H9 (cell line): ENCODE results near the gene MTMR6. TPM values are rescaled to one million over a fixed set of nuclear protein-coding genes. Genes with fewer than 3 reads are reported as not detected.

Source experiments
- DNase-seq: peaks from one replicate; pipeline ENCODE4 v3.0.0-alpha.2; 2017
- H2AFZ ChIP-seq: one replicate; pipeline ENCODE4 v1.6.1; 2013; ENCODE audit warnings: mild to moderate bottlenecking, low read length, control low read depth, moderate library complexity
- H2AK5ac ChIP-seq: 2 replicates; pipeline ENCODE4 v1.6.1; 2013; ENCODE audit warnings: low read length, control low read depth, mixed read lengths; ENCODE audit not compliant: insufficient read length
- H2BK120ac ChIP-seq: one replicate; pipeline ENCODE4 v1.6.1; 2013; ENCODE audit warnings: low read depth, mild to moderate bottlenecking, low read length, control low read depth, inconsistent platforms; ENCODE audit not compliant: poor library complexity, severe bottlenecking
- H2BK12ac ChIP-seq: 2 replicates; pipeline ENCODE4 v1.6.1; 2013; ENCODE audit warnings: low read length, control low read depth, mixed read lengths, low read depth; ENCODE audit not compliant: insufficient read length
- H2BK15ac ChIP-seq: 2 replicates; pipeline ENCODE4 v1.6.1; 2013; ENCODE audit warnings: low read depth, low read length, control low read depth
- H2BK20ac ChIP-seq: one replicate; pipeline ENCODE4 v1.6.1; 2013; ENCODE audit warnings: low read depth, mild to moderate bottlenecking, low read length, control low read depth, inconsistent platforms; ENCODE audit not compliant: poor library complexity, severe bottlenecking
- H2BK5ac ChIP-seq: 2 replicates; pipeline ENCODE4 v1.6.1; 2013; ENCODE audit warnings: low read length, control low read depth, mixed read lengths; ENCODE audit not compliant: insufficient read length
- H3K14ac ChIP-seq: 2 replicates; pipeline ENCODE4 v1.6.1; 2013; ENCODE audit warnings: low read length, control low read depth; ENCODE audit not compliant: insufficient read depth
- H3K18ac ChIP-seq: 2 replicates; pipeline ENCODE4 v1.6.1; 2013; ENCODE audit warnings: low read depth, mild to moderate bottlenecking, mixed read lengths, low read length, control low read depth; ENCODE audit not compliant: insufficient read length
- H3K23ac ChIP-seq: 2 replicates; pipeline ENCODE4 v1.6.1; 2013; ENCODE audit warnings: low read length, control low read depth, mixed read lengths, low read depth; ENCODE audit not compliant: insufficient read length
- H3K23me2 ChIP-seq: 2 replicates; pipeline ENCODE4 v1.6.1; 2013; ENCODE audit warnings: low read depth, mild to moderate bottlenecking, mixed read lengths, low read length, control low read depth; ENCODE audit not compliant: insufficient read length, poor library complexity, severe bottlenecking
- H3K27ac ChIP-seq: 2 replicates; pipeline ENCODE4 v1.5.1; 2013; ENCODE audit warnings: low read length, control low read depth, mixed read lengths, low read depth; ENCODE audit not compliant: insufficient read length
- H3K27me3 ChIP-seq: 2 replicates; pipeline ENCODE4 v1.6.1; 2013; ENCODE audit warnings: low read length, control low read depth, inconsistent platforms; ENCODE audit not compliant: insufficient read depth
- H3K4ac ChIP-seq: 2 replicates; pipeline ENCODE4 v1.6.1; 2013; ENCODE audit warnings: low read depth, mild to moderate bottlenecking, control low read depth, inconsistent platforms, low read length, moderate library complexity
- H3K4me1 ChIP-seq: 2 replicates; pipeline ENCODE4 v1.6.1; 2013; ENCODE audit warnings: low read length, control low read depth, inconsistent platforms; ENCODE audit not compliant: insufficient read depth
- H3K4me2 ChIP-seq: 2 replicates; pipeline ENCODE4 v1.6.1; 2013; ENCODE audit warnings: low read length, control low read depth, mixed read lengths; ENCODE audit not compliant: insufficient read length, insufficient read depth
- H3K56ac ChIP-seq: 2 replicates; pipeline ENCODE4 v1.6.1; 2013; ENCODE audit warnings: low read depth, mild to moderate bottlenecking, mixed read lengths, low read length, control low read depth; ENCODE audit not compliant: insufficient read length
- H3K79me1 ChIP-seq: 2 replicates; pipeline ENCODE4 v1.6.1; 2013; ENCODE audit warnings: low read depth, mild to moderate bottlenecking, moderate library complexity, low read length, control low read depth, inconsistent platforms; ENCODE audit not compliant: insufficient read depth, poor library complexity, severe bottlenecking
- H3K79me2 ChIP-seq: 2 replicates; pipeline ENCODE4 v1.6.1; 2013; ENCODE audit warnings: low read length, control low read depth, inconsistent platforms; ENCODE audit not compliant: insufficient read depth
- H3K9ac ChIP-seq: 2 replicates; pipeline ENCODE4 v1.6.1; 2013; ENCODE audit warnings: low read length, control low read depth, mixed read lengths; ENCODE audit not compliant: insufficient read length; ENCODE audit errors: extremely low read depth
- H3K9me3 ChIP-seq: one replicate; pipeline ENCODE4 v1.6.1; 2013; ENCODE audit warnings: low read depth, low read length, inconsistent platforms; ENCODE audit not compliant: control insufficient read depth
- H3T11ph ChIP-seq: one replicate; pipeline ENCODE4 v1.6.1; 2013; ENCODE audit warnings: mild to moderate bottlenecking, low read length, control low read depth, inconsistent platforms
- H4K20me1 ChIP-seq: one replicate; pipeline ENCODE4 v1.6.1; 2013; ENCODE audit not compliant: control insufficient read depth, insufficient read length, insufficient read depth
- H4K5ac ChIP-seq: 2 replicates; pipeline ENCODE4 v1.6.1; 2013; ENCODE audit warnings: low read depth, mild to moderate bottlenecking, mixed read lengths, low read length, control low read depth; ENCODE audit not compliant: insufficient read length
- H4K8ac ChIP-seq: replicated peaks from 2 replicates; pipeline ENCODE4 v1.6.1; 2013; ENCODE audit warnings: low read length, control low read depth, mixed read lengths, low read depth; ENCODE audit not compliant: insufficient read length
- H4K91ac ChIP-seq: 2 replicates; pipeline ENCODE4 v1.6.1; 2013; ENCODE audit warnings: low read depth, mild to moderate bottlenecking, moderate library complexity, mixed read lengths, low read length, control low read depth; ENCODE audit not compliant: insufficient read length
- H3K27ac Mint-ChIP-seq, 3 experiments: 2 replicates in 2 of 3; 3 replicates in 1 of 3; pipeline ENCODE4 v1.8.0; 2020 to 2021; ENCODE audit warnings: mixed read lengths in 3 of 3, mild to moderate bottlenecking in 1 of 3, moderate library complexity in 1 of 3
- H3K27me3 Mint-ChIP-seq: 2 replicates; pipeline ENCODE4 v1.8.0; 2021; ENCODE audit warnings: low read depth, mild to moderate bottlenecking, moderate library complexity, mixed read lengths
- H3K36me3 Mint-ChIP-seq, 3 experiments: 2 replicates in 2 of 3; 3 replicates in 1 of 3; pipeline ENCODE4 v1.8.0; 2020 to 2021; ENCODE audit warnings: low read depth in 3 of 3, mixed read lengths in 3 of 3; ENCODE audit not compliant: insufficient read depth in 1 of 3
- H3K4me1 Mint-ChIP-seq, 2 experiments: 2 replicates each; pipeline ENCODE4 v1.8.0; 2020; ENCODE audit warnings: mixed read lengths in 2 of 2
- H3K4me3 Mint-ChIP-seq, 2 experiments: 2 replicates in 1 of 2; 3 replicates in 1 of 2; pipeline ENCODE4 v1.8.0; 2020 to 2021; ENCODE audit warnings: mild to moderate bottlenecking in 2 of 2, mixed read lengths in 2 of 2, moderate library complexity in 1 of 2
- H3K9me3 Mint-ChIP-seq, 2 experiments: 2 replicates in 1 of 2; 3 replicates in 1 of 2; pipeline ENCODE4 v1.8.0; 2020; ENCODE audit warnings: mild to moderate bottlenecking in 2 of 2, mixed read lengths in 2 of 2, moderate library complexity in 1 of 2
- CTCF ChIP-seq: fragments of 200-600 bp; sonication (generic); conservative IDR thresholded peaks from 3 replicates; pipeline ENCODE4 v1.8.0; 2021; ENCODE audit warnings: antibody characterized with exemption, mild to moderate bottlenecking
- WGBS: extraction: QIAGEN DNeasy Blood & Tissue Kit; methylation state at CpG from one replicate; pipeline ENCODE4 v1.1.7; 2013; ENCODE audit warnings: missing lambda C conversion rate, low lambda C conversion rate, mixed read lengths; ENCODE audit not compliant: insufficient read length; ENCODE audit errors: extremely low coverage; 5-methylcytosine and 5-hydroxymethylcytosine counted together
- total RNA-seq: library from RNA; stranded (reverse); gene quantifications from 2 replicates; pipeline ENCODE4 v1.2.1, GENCODE V29; 2021

The MTMR6 gene
- total RNA-seq, 1 experiment from 2014 or later = 7.0 TPM

DNA sequence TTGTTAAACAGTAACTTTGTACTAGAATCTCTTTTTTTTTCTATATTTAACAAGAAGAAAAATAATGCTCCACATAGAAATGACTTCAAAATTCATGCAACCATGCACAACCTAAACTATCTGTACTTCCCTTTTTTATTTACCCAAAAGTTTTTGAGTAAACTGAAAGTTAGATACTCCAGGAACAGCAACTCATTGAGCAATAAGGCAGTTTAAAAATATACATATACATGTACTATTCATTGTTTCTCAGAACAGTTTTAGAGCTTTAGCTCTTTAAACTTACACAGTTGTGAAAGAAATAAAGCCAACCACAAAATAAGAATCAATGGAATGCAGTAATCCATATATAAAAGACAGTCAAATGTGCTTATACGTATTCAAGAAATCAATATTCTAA, 39.2 kb downstream of the MTMR6 start:
- no peak overlapping the region for H3K4ac ChIP-seq
- TF ChIP-seq CTCF = no peak
- no peak overlapping the region for H4K91ac ChIP-seq
- no peak overlapping the region for H3K9ac ChIP-seq
- H3K23ac ChIP-seq = no peak overlapping the region
- no peak overlapping the region for H3K18ac ChIP-seq
- peaks cover 2% of the 10 kb centered on the region in 2 experiments; a peak in 2 of 4 replicates for H3K4me1 Mint-ChIP-seq
- H4K5ac ChIP-seq = no peak overlapping the region
- H4K8ac ChIP-seq = no peak overlapping the region
- H2BK12ac ChIP-seq = no peak overlapping the region
- no peak overlapping the region for H2BK5ac ChIP-seq
- H2AFZ ChIP-seq = no peak overlapping the region
- no peaks in the 10 kb centered on the region for H3K9me3 ChIP-seq
- H4K20me1 ChIP-seq = no peaks in the 10 kb centered on the region
- no peaks in the 10 kb centered on the region for H3K27me3 Mint-ChIP-seq
- H3K36me3 Mint-ChIP-seq = peaks cover 6 to 9% (median 9%) of the 10 kb centered on the region in 3 experiments; a peak in 5 of 7 replicates
- H3K23me2 ChIP-seq = no peaks in the 10 kb centered on the region
- no peaks in the 10 kb centered on the region for H3K4me1 ChIP-seq
- H3K79me1 ChIP-seq = no peaks in the 10 kb centered on the region
- no peak overlapping the region for H2BK120ac ChIP-seq
- no CpG with 5 or more reads among the region's 1 CpG for WGBS
- H3K4me2 ChIP-seq = no peak overlapping the region
- no peak overlapping the region for H3K27ac Mint-ChIP-seq
- H3K9me3 Mint-ChIP-seq = no peaks in the 10 kb centered on the region
- no peak overlapping the region for H2AK5ac ChIP-seq
- H3K56ac ChIP-seq = no peak overlapping the region
- no peak for DNase-seq
- no peaks in the 10 kb centered on the region for H3K27me3 ChIP-seq
- no peak overlapping the region for H2BK15ac ChIP-seq
- H3K79me2 ChIP-seq = no peaks in the 10 kb centered on the region
- no peak overlapping the region for H3K14ac ChIP-seq
- no peak overlapping the region for H2BK20ac ChIP-seq
- no peak overlapping the region for H3K27ac ChIP-seq
- no peak overlapping the region for H3K4me3 Mint-ChIP-seq
- no peak overlapping the region for H3T11ph ChIP-seq
